ENCODE data around the gene PNMT.

PNMT gene

GRCh38 chr17:39641097-39641496, 27.2 kb upstream of the PNMT start:
- in situ Hi-C loops (cut with HindIII; ENCODE audit: low pct_ligation_motif_present, low sequenced_read_pairs) = no loop called here

DNA sequence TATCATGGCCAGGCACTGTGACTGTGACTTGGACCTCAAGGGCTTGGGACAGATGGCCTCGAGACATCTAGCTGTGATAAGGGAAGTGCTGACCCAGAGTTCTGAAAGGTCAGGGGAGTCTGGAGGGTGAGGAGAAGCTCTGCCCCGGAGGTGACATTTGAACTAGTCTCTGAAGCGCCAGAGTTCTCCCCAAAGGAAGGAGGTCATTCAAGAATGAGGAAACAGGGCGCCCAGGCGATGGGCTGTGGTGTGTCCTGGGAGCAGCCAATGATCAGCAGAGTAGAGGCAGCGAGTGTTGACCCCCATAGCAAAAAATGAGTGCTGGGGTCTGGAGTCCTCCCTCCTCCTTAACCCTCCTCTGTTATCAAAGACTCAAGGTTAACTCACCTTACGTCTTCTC, 26.4 kb upstream of the PNMT start:
- H3K36me3 ChIP-seq (replicated peaks) = no peaks in the 10 kb centered on the region
- H3K27ac ChIP-seq = no peak overlapping the region
- no peaks in the 10 kb centered on the region for H3K27me3 ChIP-seq (replicated peaks)
- no peak for DNase-seq
- TF ChIP-seq, protein P1, sequence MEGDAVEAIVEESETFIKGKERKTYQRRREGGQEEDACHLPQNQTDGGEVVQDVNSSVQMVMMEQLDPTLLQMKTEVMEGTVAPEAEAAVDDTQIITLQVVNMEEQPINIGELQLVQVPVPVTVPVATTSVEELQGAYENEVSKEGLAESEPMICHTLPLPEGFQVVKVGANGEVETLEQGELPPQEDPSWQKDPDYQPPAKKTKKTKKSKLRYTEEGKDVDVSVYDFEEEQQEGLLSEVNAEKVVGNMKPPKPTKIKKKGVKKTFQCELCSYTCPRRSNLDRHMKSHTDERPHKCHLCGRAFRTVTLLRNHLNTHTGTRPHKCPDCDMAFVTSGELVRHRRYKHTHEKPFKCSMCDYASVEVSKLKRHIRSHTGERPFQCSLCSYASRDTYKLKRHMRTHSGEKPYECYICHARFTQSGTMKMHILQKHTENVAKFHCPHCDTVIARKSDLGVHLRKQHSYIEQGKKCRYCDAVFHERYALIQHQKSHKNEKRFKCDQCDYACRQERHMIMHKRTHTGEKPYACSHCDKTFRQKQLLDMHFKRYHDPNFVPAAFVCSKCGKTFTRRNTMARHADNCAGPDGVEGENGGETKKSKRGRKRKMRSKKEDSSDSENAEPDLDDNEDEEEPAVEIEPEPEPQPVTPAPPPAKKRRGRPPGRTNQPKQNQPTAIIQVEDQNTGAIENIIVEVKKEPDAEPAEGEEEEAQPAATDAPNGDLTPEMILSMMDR (IDR thresholded peaks at IDR 0.05; ENCODE audit: low read depth, low read length, missing control alignments) = no peak
- no peak overlapping the region for H3K4me3 ChIP-seq (ENCODE audit: low read depth, low read length)
- in situ Hi-C loops (cut with HindIII; ENCODE audit: low pct_ligation_motif_present, low sequenced_read_pairs) = no loop called here

More at GRCh38 chr17:39641097-39641496, 27.2 kb upstream of the PNMT start:
- DNase-seq = no peak
- TF ChIP-seq, protein P1 (IDR thresholded peaks at IDR 0.05; ENCODE audit: low read depth, low read length, missing control alignments) = no peak
- H3K27me3 ChIP-seq (replicated peaks) = no peaks in the 10 kb centered on the region
- H3K36me3 ChIP-seq (replicated peaks) = no peaks in the 10 kb centered on the region
- H3K27ac ChIP-seq = no peak overlapping the region
- no peak overlapping the region for H3K4me3 ChIP-seq (ENCODE audit: low read depth, low read length)

DNA sequence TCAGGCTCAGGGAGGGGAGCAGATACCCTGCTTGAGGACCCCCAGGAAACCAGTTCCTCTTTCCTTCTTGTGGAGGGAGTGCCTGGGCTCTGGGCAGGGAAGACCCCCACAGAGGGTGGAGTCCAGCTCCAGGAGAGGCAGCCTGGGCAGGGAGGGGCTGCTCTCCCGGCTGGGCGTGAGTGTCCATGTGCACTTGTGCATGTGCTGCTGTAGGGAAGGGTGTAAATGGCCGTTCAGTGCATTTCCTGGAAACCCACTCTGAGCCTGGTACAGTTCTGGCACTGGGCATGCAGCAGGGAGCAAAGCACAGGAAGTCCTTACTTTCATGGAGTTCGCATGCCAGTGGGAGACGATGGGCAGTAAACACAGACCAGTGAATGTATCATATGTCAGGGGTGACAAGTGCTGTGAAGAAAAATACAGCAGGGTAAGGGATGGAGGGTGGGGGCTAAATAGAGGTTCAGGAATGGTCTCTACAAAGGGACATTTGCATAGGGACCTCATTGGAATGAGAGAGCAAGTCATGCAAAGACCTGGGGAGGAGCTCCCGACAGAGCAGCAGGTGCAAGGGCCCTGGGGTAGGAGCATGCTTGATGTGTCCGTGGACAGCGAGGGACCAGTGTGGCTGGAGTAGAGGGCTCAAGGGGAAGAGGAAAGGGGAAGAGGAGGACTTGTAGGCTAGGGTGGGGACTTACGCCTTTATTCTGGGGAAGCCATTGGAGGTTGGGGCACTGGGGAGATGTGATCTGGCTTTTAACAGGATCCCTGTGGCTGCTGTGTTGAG, 25.8 kb upstream of the PNMT start:
- TF ChIP-seq, protein P1 (IDR thresholded peaks at IDR 0.05; ENCODE audit: low read depth, low read length, missing control alignments) = no peak
- DNase-seq = no peak
- no peaks in the 10 kb centered on the region for H3K27me3 ChIP-seq (replicated peaks)
- in situ Hi-C loops (cut with HindIII; ENCODE audit: low pct_ligation_motif_present, low sequenced_read_pairs) = no loop called here
- no peaks in the 10 kb centered on the region for H3K36me3 ChIP-seq (replicated peaks)
- no peak overlapping the region for H3K27ac ChIP-seq
- no peak overlapping the region for H3K4me3 ChIP-seq (ENCODE audit: low read depth, low read length)

DNA sequence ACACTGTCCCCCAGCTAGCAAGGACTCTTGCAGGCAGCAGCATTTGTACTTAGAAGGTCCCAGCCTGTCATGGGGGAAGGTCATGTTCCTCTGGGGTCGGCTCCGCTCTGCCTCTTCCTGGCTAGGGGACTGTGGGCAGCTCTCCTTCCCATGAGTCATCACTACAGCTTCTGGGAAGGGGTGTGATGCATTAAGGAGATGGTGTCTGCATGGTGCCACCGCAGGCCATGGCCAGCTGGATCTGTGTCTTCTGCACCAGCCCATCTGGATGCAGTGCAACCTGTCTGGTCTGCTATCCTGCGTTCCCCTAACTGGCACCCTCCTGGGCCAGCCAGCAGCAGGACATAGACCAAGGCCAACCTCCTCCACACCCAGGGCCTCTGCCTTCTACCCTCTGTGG, 25.0 kb upstream of the PNMT start:
- H3K36me3 ChIP-seq (replicated peaks) = no peaks in the 10 kb centered on the region
- in situ Hi-C loops (cut with HindIII; ENCODE audit: low pct_ligation_motif_present, low sequenced_read_pairs) = no loop called here
- H3K27ac ChIP-seq = no peak overlapping the region
- H3K27me3 ChIP-seq (replicated peaks) = no peaks in the 10 kb centered on the region
- no peak overlapping the region for H3K4me3 ChIP-seq (ENCODE audit: low read depth, low read length)
- TF ChIP-seq, protein P1 (IDR thresholded peaks at IDR 0.05; ENCODE audit: low read depth, low read length, missing control alignments) = no peak
- DNase-seq = peak; percentile 12

GRCh38 chr17:39647256-39647655, 21.0 kb upstream of the PNMT start:
- DNase-seq = no peak
- Histone ChIP-seq H3K27me3 (replicated peaks) (no peaks in the 10 kb centered on the region), H3K36me3 (replicated peaks) (no peaks in the 10 kb centered on the region), H3K4me3 (ENCODE audit: low read depth, low read length) (no peak overlapping the region), H3K27ac (no peak overlapping the region)
- TF ChIP-seq, protein P1 (IDR thresholded peaks at IDR 0.05; ENCODE audit: low read depth, low read length, missing control alignments) = no peak
- in situ Hi-C loops (cut with HindIII; ENCODE audit: low pct_ligation_motif_present, low sequenced_read_pairs) = no loop called here

Measured in brain microvascular endothelial cell (primary cell).